G401 (cell line): ENCODE measurements around the gene RHOB. TPM values are rescaled to one million over a fixed set of nuclear protein-coding genes. Genes with fewer than 3 reads are reported as not detected.
A peak's percentile ranks its signal among the peaks of the same experiment; 100 is the strongest.
"Not testable (repeated sequence)": the region's sequence is repeated elsewhere in the genome, so short reads cannot be mapped to it uniquely, and the experiment has no call there.

Source experiments
- DNase-seq: peaks from one replicate; pipeline ENCODE4 v3.0.0-alpha.2; 2015; ENCODE audit warnings: low spot score
- in situ Hi-C: cut with HindIII; loops from 2 replicates; pipeline ENCODE4 v1.10.0; 2016; ENCODE audit warnings: low sequenced_read_pairs, mixed read lengths
- total RNA-seq: library from RNA; depleted of rRNA; stranded (reverse); fragments of >200 nt; shearing (Covaris generic); gene quantifications from 2 replicates; pipeline ENCODE4 v1.2.3, GENCODE V29; 2014

The RHOB gene
- total RNA-seq, 1 experiment from 2014 or later: 317 TPM

- DNase-seq: peak; percentile 23
- in situ Hi-C loops: no loop called here
These were observed 2.8 kb downstream of the RHOB start for GRCh38 chr2:20449501-20450200.

- DNase-seq: peak; percentile 82
- in situ Hi-C loops: no loop called here
These were observed 3.5 kb downstream of the RHOB start for GRCh38 chr2:20450201-20450999.

- in situ Hi-C loops: no loop called here
These were observed 4.1 kb downstream of the RHOB start for GRCh38 chr2:20451000-20451290.

GRCh38 chr2:20451341-20451740 is 4.5 kb downstream of the RHOB start:
- in situ Hi-C loops: no loop called here
- DNase-seq: peak; percentile 18

More at GRCh38 chr2:20451000-20451290, 4.1 kb downstream of the RHOB start:
- DNase-seq: no peak

GRCh38 chr2:20451761-20452499 is 5.1 kb downstream of the RHOB start:
- in situ Hi-C loops: no loop called here
- no peak for DNase-seq

GRCh38 chr2:20452551-20452950 is 5.7 kb downstream of the RHOB start:
- DNase-seq: peak; percentile 51
- in situ Hi-C loops: no loop called here

- DNase-seq: no peak
- in situ Hi-C loops: no loop called here
These were observed 6.2 kb downstream of the RHOB start for GRCh38 chr2:20453087-20453486.

GRCh38 chr2:20454036-20454981 is 7.4 kb downstream of the RHOB start:
- in situ Hi-C loops: no loop called here
- DNase-seq: no peak

- in situ Hi-C loops: no loop called here
- DNase-seq: no peak
These were observed 8.3 kb downstream of the RHOB start for GRCh38 chr2:20455076-20455587.

GRCh38 chr2:20456116-20456571 is 9.3 kb downstream of the RHOB start:
- in situ Hi-C loops: no loop called here
- DNase-seq: no peak

GRCh38 chr2:20456636-20457426 is 10.0 kb downstream of the RHOB start:
- in situ Hi-C loops: no loop called here
- DNase-seq: no peak

- in situ Hi-C loops: no loop called here
- DNase-seq: no peak
These were observed 11.1 kb downstream of the RHOB start for GRCh38 chr2:20457661-20458630.

GRCh38 chr2:20458737-20459484 is 12.0 kb downstream of the RHOB start:
- in situ Hi-C loops, DNase-seq: not testable (repeated sequence)

- no peak for DNase-seq
- in situ Hi-C loops: no loop called here
These were observed 19.0 kb downstream of the RHOB start for GRCh38 chr2:20465716-20466394.

- no peak for DNase-seq
- in situ Hi-C loops: no loop called here
These were observed 21.1 kb downstream of the RHOB start for GRCh38 chr2:20467789-20468548.
